Prostate gland (tissue), 2 donors: ENCODE measurements around the gene IL17RC.

Experiments used
- CTCF ChIP-seq, 4 experiments: fragments of 200-600 bp in 2 of 4; fragments of 450-650 bp in 2 of 4; sonication (generic) in 2 of 4; IDR thresholded peaks; 1 replicate in 3 of 4; 2 replicates in 1 of 4; pipeline ENCODE4 v1.5.1; 2016 to 2019; ENCODE audit warnings: antibody characterized with exemption in 4 of 4, mild to moderate bottlenecking in 2 of 4, moderate library complexity in 2 of 4
- POLR2A ChIP-seq: fragments of 450-650 bp; IDR thresholded peaks from one replicate; pipeline ENCODE4 v1.6.1; 2016; ENCODE audit warnings: antibody characterized with exemption, mild to moderate bottlenecking
- POLR2AphosphoS5 ChIP-seq: sonication (generic); formaldehyde crosslinking; IDR thresholded peaks from one replicate; pipeline ENCODE4 v1.6.1; 2017; ENCODE audit warnings: antibody characterized with exemption

- TF ChIP-seq CTCF (IDR thresholded peaks at IDR 0.05) (no peak), POLR2AphosphoS5 (no peak), POLR2A (no peak)
Observed at GRCh38 chr3:9978710-9979305, 61.9 kb downstream of the IL17RC start.
